HG03066 (cell line): ENCODE results near the gene ACAD9.
A peak's percentile ranks its signal among the peaks of the same experiment; 100 is the strongest.
"Not testable (repeated sequence)": the region's sequence is repeated elsewhere in the genome, so short reads cannot be mapped to it uniquely, and the experiment has no call there.

Experiments
- ATAC-seq: cut with Tn5 transposase; IDR thresholded peaks from one replicate; pipeline ENCODE4 v1.9.1; 2021; ENCODE audit warnings: low read depth; ENCODE audit not compliant: unreplicated experiment

The ACAD9 gene

GRCh38 chr3:128879125-128879969 is at the start of gene ACAD9:
Gene ACAD9, plus strand, starts transcription at chr3:128879620. Its CDS starts 72 bp downstream, at chr3:128879692.
- peak; percentile 87 for ATAC-seq

- not testable (repeated sequence) for ATAC-seq
Observed at GRCh38 chr3:128829925-128830625, 49.3 kb upstream of the ACAD9 start.

- ATAC-seq: not testable (repeated sequence)
Observed at GRCh38 chr3:128830762-128831161, 48.7 kb upstream of the ACAD9 start.

- not testable (repeated sequence) for ATAC-seq
Observed at GRCh38 chr3:128832979-128833378, 46.4 kb upstream of the ACAD9 start.

- ATAC-seq: no peak
Observed at GRCh38 chr3:128835096-128835495, 44.3 kb upstream of the ACAD9 start.

- no peak for ATAC-seq
Observed at GRCh38 chr3:128841926-128842920, 37.2 kb upstream of the ACAD9 start.

GRCh38 chr3:128844502-128844901 is 34.9 kb upstream of the ACAD9 start:
- ATAC-seq: no peak

GRCh38 chr3:128845119-128845777 is 34.2 kb upstream of the ACAD9 start:
- no peak for ATAC-seq

GRCh38 chr3:128845778-128846485 is 33.5 kb upstream of the ACAD9 start:
- ATAC-seq: peak; percentile 76

- ATAC-seq: no peak
Observed at GRCh38 chr3:128846486-128846891, 32.9 kb upstream of the ACAD9 start.

GRCh38 chr3:128847666-128848370 is 31.6 kb upstream of the ACAD9 start:
- ATAC-seq: no peak

GRCh38 chr3:128848936-128849335 is 30.5 kb upstream of the ACAD9 start:
- no peak for ATAC-seq

- ATAC-seq: no peak
Observed at GRCh38 chr3:128849911-128850455, 29.4 kb upstream of the ACAD9 start.

GRCh38 chr3:128850544-128850943 is 28.9 kb upstream of the ACAD9 start:
- ATAC-seq: no peak

GRCh38 chr3:128851601-128852000 is 27.8 kb upstream of the ACAD9 start:
- no peak for ATAC-seq

- ATAC-seq: no peak
Observed at GRCh38 chr3:128853826-128854225, 25.6 kb upstream of the ACAD9 start.

- no peak for ATAC-seq
Observed at GRCh38 chr3:128854475-128854874, 24.9 kb upstream of the ACAD9 start.

- no peak for ATAC-seq
Observed at GRCh38 chr3:128855569-128855968, 23.9 kb upstream of the ACAD9 start.

- no peak for ATAC-seq
Observed at GRCh38 chr3:128858167-128858566, 21.3 kb upstream of the ACAD9 start.
